Uterus (tissue), 4 donors: ENCODE measurements around the gene TF. TPM values are rescaled to one million over a fixed set of nuclear protein-coding genes. Genes with fewer than 3 reads are reported as not detected.

Experiments used
- DNase-seq, 2 donors: peaks; one replicate each; pipeline ENCODE4 v3.0.0-alpha.2; 2019 to 2020
- H3K27ac ChIP-seq, 2 donors: fragments of 200-600 bp; sonication (generic); 1 replicate in 1 of 2; 2 replicates in 1 of 2; pipeline ENCODE4 v1.5.1; 2016 to 2018
- H3K27me3 ChIP-seq, 2 donors: fragments of 200-600 bp; sonication (generic); one replicate each; pipeline ENCODE4 v1.5.1; 2018 to 2019; ENCODE audit warnings: control low read depth in 1 of 2
- H3K36me3 ChIP-seq, 2 donors: fragments of 200-600 bp; sonication (generic); one replicate each; pipeline ENCODE4 v1.5.1; 2019; ENCODE audit warnings: control low read depth in 1 of 2
- H3K4me1 ChIP-seq, 2 donors: fragments of 200-600 bp; sonication (generic); one replicate each; pipeline ENCODE4 v1.5.1; 2018 to 2019; ENCODE audit warnings: control low read depth in 1 of 2
- H3K4me3 ChIP-seq, 2 donors: fragments of 200-600 bp; sonication (generic); 1 replicate in 1 of 2; 2 replicates in 1 of 2; pipeline ENCODE4 v1.5.1; 2018 to 2019; ENCODE audit warnings: mild to moderate bottlenecking in 1 of 2
- H3K9me3 ChIP-seq, 2 donors: fragments of 200-600 bp; sonication (generic); one replicate each; pipeline ENCODE4 v1.5.1; 2019; ENCODE audit warnings: control low read depth in 1 of 2
- CTCF ChIP-seq, 4 experiments: fragments of 200-600 bp in 2 of 4; fragments of 450-650 bp in 2 of 4; sonication (generic) in 2 of 4; IDR thresholded peaks; one replicate each; pipeline ENCODE4 v1.5.1; 2016 to 2019; ENCODE audit warnings: antibody characterized with exemption in 4 of 4, mild to moderate bottlenecking in 2 of 4, moderate library complexity in 1 of 4
- POLR2A ChIP-seq, 2 donors: fragments of 450-650 bp; IDR thresholded peaks; one replicate each; pipeline ENCODE4 v1.6.1; 2016; ENCODE audit warnings: antibody characterized with exemption in 2 of 2, mild to moderate bottlenecking in 1 of 2, moderate library complexity in 1 of 2
- intact Hi-C: fragments of 100-400 bp; cut with DNase I; formaldehyde crosslinking; loops from one replicate; pipeline ENCODE4 v1.15.1; 2023; ENCODE audit warnings: low total_unique reads
- total RNA-seq, 4 donors: library from RNA; depleted of rRNA in 3 of 4; stranded (reverse); fragments of >200 nt in 3 of 4; gene quantifications; one replicate each; pipeline versions ENCODE4 v1.1.0 to v1.2.4, GENCODE V29; 2014 to 2023
- donor health status: DM: yes; HTN: yes; CAD: no.

TF gene
- total RNA-seq, 4 donors from 2014 or later: 1.7 to 6.1 TPM; not detected in 2

- DNase-seq: no peak
Observed at GRCh38 chr3:133711013-133711412, 35.2 kb upstream of the TF start.

GRCh38 chr3:133712017-133712416 lies 34.2 kb upstream of the TF start:
- H3K36me3 ChIP-seq: no peaks in the 10 kb centered on the region
- DNase-seq: no peak
- H3K4me3 ChIP-seq: no peak overlapping the region
- intact Hi-C loops: no loop called here
- no peak overlapping the region for H3K27ac ChIP-seq
- TF ChIP-seq CTCF (IDR thresholded peaks at IDR 0.05): no peak
- no peak for TF ChIP-seq POLR2A (IDR thresholded peaks at IDR 0.05)
- H3K4me1 ChIP-seq: no peaks in the 10 kb centered on the region
- no peaks in the 10 kb centered on the region for H3K9me3 ChIP-seq
- H3K27me3 ChIP-seq: no peaks in the 10 kb centered on the region

More at GRCh38 chr3:133711013-133711412, 35.2 kb upstream of the TF start:
- H3K4me3 ChIP-seq: no peak overlapping the region
- H3K4me1 ChIP-seq: no peaks in the 10 kb centered on the region
- no peaks in the 10 kb centered on the region for H3K36me3 ChIP-seq
- H3K27ac ChIP-seq: no peak overlapping the region
- TF ChIP-seq CTCF (IDR thresholded peaks at IDR 0.05) (no peak), POLR2A (IDR thresholded peaks at IDR 0.05) (no peak)
- no peaks in the 10 kb centered on the region for H3K27me3 ChIP-seq
- no peaks in the 10 kb centered on the region for H3K9me3 ChIP-seq
- intact Hi-C loops: no loop called here

GRCh38 chr3:133713347-133713746 lies 32.8 kb upstream of the TF start:
- intact Hi-C loops: no loop called here
- H3K4me3 ChIP-seq: no peak overlapping the region
- H3K4me1 ChIP-seq: no peaks in the 10 kb centered on the region
- no peaks in the 10 kb centered on the region for H3K27me3 ChIP-seq
- no peak for TF ChIP-seq POLR2A (IDR thresholded peaks at IDR 0.05)
- TF ChIP-seq CTCF (IDR thresholded peaks at IDR 0.05): no peak
- no peak overlapping the region for H3K27ac ChIP-seq
- H3K36me3 ChIP-seq: no peaks in the 10 kb centered on the region
- no peak for DNase-seq
- H3K9me3 ChIP-seq: no peaks in the 10 kb centered on the region

GRCh38 chr3:133717424-133717823 lies 28.8 kb upstream of the TF start:
- Histone ChIP-seq H3K9me3 (no peaks in the 10 kb centered on the region), H3K4me1 (no peaks in the 10 kb centered on the region), H3K36me3 (no peaks in the 10 kb centered on the region), H3K27ac (no peak overlapping the region), H3K27me3 (no peaks in the 10 kb centered on the region), H3K4me3 (no peak overlapping the region)
- DNase-seq: no peak
- TF ChIP-seq CTCF (IDR thresholded peaks at IDR 0.05) (no peak), POLR2A (IDR thresholded peaks at IDR 0.05) (no peak)
- intact Hi-C loops: no loop called here

GRCh38 chr3:133722935-133723334 lies 23.3 kb upstream of the TF start:
- no peak overlapping the region for H3K4me3 ChIP-seq
- no peaks in the 10 kb centered on the region for H3K27me3 ChIP-seq
- intact Hi-C loops: no loop called here
- H3K27ac ChIP-seq: no peak overlapping the region
- H3K36me3 ChIP-seq: no peaks in the 10 kb centered on the region
- no peaks in the 10 kb centered on the region for H3K4me1 ChIP-seq
- TF ChIP-seq CTCF (IDR thresholded peaks at IDR 0.05): no peak
- TF ChIP-seq POLR2A (IDR thresholded peaks at IDR 0.05): no peak
- peaks cover 0 to 6% of the 10 kb centered on the region in 2 donors for H3K9me3 ChIP-seq
- DNase-seq: no peak
